Measurements from ENCODE around the gene IER5L.

DNA sequence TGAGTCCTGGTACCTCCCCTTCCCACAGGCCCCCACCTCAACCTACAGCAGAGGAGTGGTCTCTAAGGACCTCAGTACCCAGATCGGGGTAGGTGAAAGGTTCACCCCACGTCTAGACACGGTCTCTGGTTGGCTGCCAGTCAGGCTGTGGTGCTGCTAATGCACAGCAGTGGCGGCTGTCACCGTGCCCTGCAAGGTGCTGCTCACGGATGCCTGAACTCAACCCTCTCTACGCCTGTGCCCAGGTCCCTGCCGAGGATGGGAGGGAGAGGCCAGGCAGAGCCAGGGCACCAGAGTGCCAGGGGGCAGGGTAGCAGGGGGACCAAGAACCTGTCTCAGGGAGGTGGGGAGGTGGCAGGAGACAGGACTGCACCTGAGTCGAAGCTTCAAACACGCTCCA, 14.3 kb downstream of the IER5L start:
- TF ChIP-seq, protein P1, sequence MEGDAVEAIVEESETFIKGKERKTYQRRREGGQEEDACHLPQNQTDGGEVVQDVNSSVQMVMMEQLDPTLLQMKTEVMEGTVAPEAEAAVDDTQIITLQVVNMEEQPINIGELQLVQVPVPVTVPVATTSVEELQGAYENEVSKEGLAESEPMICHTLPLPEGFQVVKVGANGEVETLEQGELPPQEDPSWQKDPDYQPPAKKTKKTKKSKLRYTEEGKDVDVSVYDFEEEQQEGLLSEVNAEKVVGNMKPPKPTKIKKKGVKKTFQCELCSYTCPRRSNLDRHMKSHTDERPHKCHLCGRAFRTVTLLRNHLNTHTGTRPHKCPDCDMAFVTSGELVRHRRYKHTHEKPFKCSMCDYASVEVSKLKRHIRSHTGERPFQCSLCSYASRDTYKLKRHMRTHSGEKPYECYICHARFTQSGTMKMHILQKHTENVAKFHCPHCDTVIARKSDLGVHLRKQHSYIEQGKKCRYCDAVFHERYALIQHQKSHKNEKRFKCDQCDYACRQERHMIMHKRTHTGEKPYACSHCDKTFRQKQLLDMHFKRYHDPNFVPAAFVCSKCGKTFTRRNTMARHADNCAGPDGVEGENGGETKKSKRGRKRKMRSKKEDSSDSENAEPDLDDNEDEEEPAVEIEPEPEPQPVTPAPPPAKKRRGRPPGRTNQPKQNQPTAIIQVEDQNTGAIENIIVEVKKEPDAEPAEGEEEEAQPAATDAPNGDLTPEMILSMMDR (IDR thresholded peaks at IDR 0.05; ENCODE audit: borderline replicate concordance, extremely low read depth, low read length, poor library complexity, severe bottlenecking): no peak
- no peak for TF ChIP-seq EZH2 (IDR thresholded peaks at IDR 0.05; ENCODE audit: borderline replicate concordance, low read depth, low read length, severe bottlenecking)

Data from DND-41 (cell line).